ENCODE data around the gene KLHL17.
"Not testable (repeated sequence)": the region's sequence is repeated elsewhere in the genome, so short reads cannot be mapped to it uniquely, and the experiment has no call there.

The KLHL17 gene

GRCh38 chr1:992362-992761 is 32.0 kb downstream of the KLHL17 start:
- DNase-seq (ENCODE audit: low spot score): no peak
- Histone ChIP-seq H3K27ac (no peak overlapping the region), H3K4me3 (no peak overlapping the region)
- no peak for TF ChIP-seq CTCF (IDR thresholded peaks at IDR 0.05)

- no peak overlapping the region for H3K27ac ChIP-seq
- H3K4me3 ChIP-seq: no peak overlapping the region
- TF ChIP-seq CTCF (IDR thresholded peaks at IDR 0.05): no peak
- no peak for DNase-seq (ENCODE audit: low spot score)
These were observed 33.1 kb downstream of the KLHL17 start for GRCh38 chr1:993379-993995.

GRCh38 chr1:994546-994945 is 34.2 kb downstream of the KLHL17 start:
- not testable (repeated sequence) for DNase-seq (ENCODE audit: low spot score); H3K4me3 ChIP-seq; H3K27ac ChIP-seq

- no peak for DNase-seq (ENCODE audit: low spot score)
These were observed 35.6 kb downstream of the KLHL17 start for GRCh38 chr1:995665-996633.

DNA sequence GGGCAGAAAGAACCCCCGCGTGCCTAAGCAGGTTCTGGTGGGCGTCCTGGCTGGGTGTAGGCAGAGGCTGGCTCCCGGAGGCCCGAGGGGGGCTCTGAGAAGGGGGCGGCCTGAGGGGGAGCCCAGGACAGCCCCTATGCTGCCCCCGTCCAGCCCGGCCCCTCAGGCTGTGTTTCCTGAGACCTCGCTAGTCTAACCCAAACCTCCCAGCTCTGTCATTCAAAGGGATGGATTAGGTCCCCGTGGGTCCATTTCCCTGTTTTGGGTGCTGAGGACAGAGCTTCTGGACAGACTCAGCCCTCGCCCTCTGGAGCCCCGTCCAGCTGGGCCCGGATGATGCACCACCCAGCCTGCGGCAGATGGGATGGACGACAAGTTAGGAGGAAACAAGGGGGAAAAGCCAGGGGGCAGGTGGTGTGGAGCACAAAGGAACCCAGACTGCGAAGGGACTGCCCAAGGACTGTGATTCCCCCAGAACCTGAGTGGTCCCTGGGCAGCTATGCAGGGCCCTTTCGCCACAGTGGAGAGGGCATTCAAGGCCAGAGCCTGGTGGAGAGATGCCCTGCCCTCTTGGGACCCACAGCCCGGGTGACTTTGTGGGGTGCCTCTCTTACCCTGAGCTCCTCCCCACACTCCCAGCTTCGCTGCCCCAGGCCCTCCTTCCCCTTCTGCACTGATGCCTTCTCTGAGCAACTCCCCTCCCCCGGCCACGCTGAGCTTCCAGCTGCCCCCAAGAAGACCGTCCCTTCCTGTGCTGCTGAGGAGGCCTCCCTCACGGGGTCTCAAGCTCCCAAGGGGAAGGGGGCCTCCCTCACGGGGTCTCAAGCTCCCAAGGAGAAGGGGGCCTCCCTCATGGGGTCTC is 36.7 kb downstream of the KLHL17 start:
- Histone ChIP-seq H3K4me3 (peak overlapping the region; percentile 14), H3K27ac (peak overlapping the region in 1 of 2 donors; percentile 16)
- no peak for TF ChIP-seq CTCF (IDR thresholded peaks at IDR 0.05)
- no peak for DNase-seq (ENCODE audit: low spot score)

More at GRCh38 chr1:995665-996633, 35.6 kb downstream of the KLHL17 start:
- Histone ChIP-seq H3K4me3 (no peak overlapping the region), H3K27ac (no peak overlapping the region)
- no peak for TF ChIP-seq CTCF (IDR thresholded peaks at IDR 0.05)

DNA sequence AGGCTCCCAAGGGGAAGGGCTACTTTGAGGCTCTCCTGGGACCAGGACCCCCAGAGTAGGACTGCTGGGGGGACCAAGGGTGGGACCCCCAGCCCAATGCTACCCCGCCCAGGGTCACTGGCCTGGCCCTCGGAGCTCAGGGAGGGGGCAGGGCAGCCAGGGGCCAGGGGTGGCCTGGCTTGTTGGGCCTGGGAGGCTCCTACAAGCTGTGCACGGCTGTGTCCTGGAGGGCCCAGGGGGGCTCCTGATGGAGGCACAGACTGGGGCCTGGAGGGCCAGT is 37.3 kb downstream of the KLHL17 start:
- DNase-seq (ENCODE audit: low spot score): no peak
- peak overlapping the region in 1 of 2 donors; percentile 100 for H3K27ac ChIP-seq
- peak overlapping the region; percentile 89 for H3K4me3 ChIP-seq
- no peak for TF ChIP-seq CTCF (IDR thresholded peaks at IDR 0.05)

Data from coronary artery (tissue), 2 donors.